IMR-90 (cell line): ENCODE results near the gene LIN9. TPM values are rescaled to one million over a fixed set of nuclear protein-coding genes. Genes with fewer than 3 reads are reported as not detected.

Experiments used
- ATAC-seq: fragments of 200-7000 bp; cut with Tn5 transposase; 2 replicates; pipeline ENCODE4 v1.9.1; 2020; ENCODE audit warnings: low read depth, mild to moderate bottlenecking, moderate library complexity
- BruUV-seq: library from RNA; stranded (reverse); fragments of 400-500 nt; replicated peaks from 2 replicates; lab custom pipeline; 2021; lab: Mats Ljungman, UMichigan
- CTCF ChIA-PET: fragments of 300-600 bp; formaldehyde crosslinking; extraction: SDS; loops from one replicate; lab custom pipeline; 2021; ENCODE audit warnings: antibody characterized with exemption; lab: Yijun Ruan, JAX
- POLR2A ChIA-PET: fragments of 300-600 bp; sonication (Branson Sonifier 250); formaldehyde crosslinking; loops from one replicate; lab custom pipeline; 2022; ENCODE audit warnings: antibody characterized with exemption; ENCODE audit not compliant: unreplicated experiment; lab: Charles Lee
- DNase-seq: peaks from one replicate; pipeline ENCODE4 v3.0.0; 2013
- H2AFZ ChIP-seq: replicated peaks from 2 replicates; pipeline ENCODE3; 2013; ENCODE audit warnings: low read length, mild to moderate bottlenecking; ENCODE audit not compliant: poor library complexity
- H2AK5ac ChIP-seq: 2 replicates; pipeline ENCODE4 v1.6.1; 2013; ENCODE audit warnings: low read depth, low read length, inconsistent platforms
- H2AK9ac ChIP-seq: replicated peaks from 2 replicates; pipeline ENCODE3; 2013; ENCODE audit warnings: mild to moderate bottlenecking, low read depth, low read length, moderate library complexity; ENCODE audit not compliant: poor library complexity
- H2BK120ac ChIP-seq: 2 replicates; pipeline ENCODE4 v1.6.1; 2013; ENCODE audit warnings: low read depth, low read length, inconsistent platforms
- H2BK15ac ChIP-seq: 3 replicates; pipeline ENCODE4 v1.6.1; 2013; ENCODE audit warnings: low read depth, low read length, inconsistent platforms
- H2BK20ac ChIP-seq: 2 replicates; pipeline ENCODE4 v1.6.1; 2013; ENCODE audit warnings: low read depth, mild to moderate bottlenecking, inconsistent platforms, low read length, moderate library complexity
- H2BK5ac ChIP-seq: 2 replicates; pipeline ENCODE4 v1.6.1; 2013; ENCODE audit warnings: mild to moderate bottlenecking, low read depth, low read length, inconsistent platforms; ENCODE audit not compliant: poor library complexity, severe bottlenecking
- H3K14ac ChIP-seq: replicated peaks from 2 replicates; pipeline ENCODE4 v1.6.1; 2013; ENCODE audit warnings: low read depth, low read length, inconsistent platforms
- H3K18ac ChIP-seq: 2 replicates; pipeline ENCODE4 v1.6.1; 2013; ENCODE audit warnings: low read depth, low read length, control low read depth
- H3K23ac ChIP-seq: 2 replicates; pipeline ENCODE4 v1.6.1; 2013; ENCODE audit warnings: low read depth, low read length, inconsistent platforms
- H3K27ac ChIP-seq: 2 replicates; pipeline ENCODE4 v1.5.1; 2013; ENCODE audit warnings: mild to moderate bottlenecking, control low read depth, low read length; ENCODE audit not compliant: insufficient read depth
- H3K27me3 ChIP-seq: 2 replicates; pipeline ENCODE4 v1.6.1; 2013; ENCODE audit warnings: low read length; ENCODE audit not compliant: control insufficient read depth, insufficient read depth
- H3K36me3 ChIP-seq: 2 replicates; pipeline ENCODE4 v1.6.1; 2013; ENCODE audit warnings: low read length, mixed read lengths; ENCODE audit not compliant: control insufficient read depth, insufficient read depth
- H3K4ac ChIP-seq: 2 replicates; pipeline ENCODE4 v1.6.1; 2013; ENCODE audit warnings: low read depth, low read length, inconsistent platforms
- H3K4me1 ChIP-seq: 2 replicates; pipeline ENCODE4 v1.6.1; 2013; ENCODE audit warnings: low read length, mixed read lengths; ENCODE audit not compliant: control insufficient read depth, insufficient read depth
- H3K4me2 ChIP-seq: 2 replicates; pipeline ENCODE4 v1.6.1; 2013; ENCODE audit warnings: low read depth, mild to moderate bottlenecking, control low read depth, low read length, moderate library complexity
- H3K4me3 ChIP-seq: 2 replicates; pipeline ENCODE4 v1.5.1; 2013; ENCODE audit warnings: low read depth, mild to moderate bottlenecking, control low read depth, low read length, moderate library complexity; ENCODE audit not compliant: insufficient read depth
- H3K56ac ChIP-seq: 2 replicates; pipeline ENCODE4 v1.6.1; 2013; ENCODE audit warnings: low read length, inconsistent platforms; ENCODE audit not compliant: insufficient read depth; ENCODE audit errors: extremely low read depth
- H3K79me1 ChIP-seq, 2 experiments: 2 replicates each; pipeline ENCODE4 v1.6.1; 2013; ENCODE audit warnings: low read length in 2 of 2, inconsistent platforms in 1 of 2, low read depth in 1 of 2
- H3K9ac ChIP-seq: 2 replicates; pipeline ENCODE4 v1.6.1; 2013; ENCODE audit warnings: low read depth, low read length, control low read depth
- H3K9me1 ChIP-seq: 2 replicates; pipeline ENCODE4 v1.6.1; 2013; ENCODE audit warnings: low read length, inconsistent platforms; ENCODE audit not compliant: insufficient read depth
- H3K9me3 ChIP-seq: 2 replicates; pipeline ENCODE4 v1.6.1; 2013; ENCODE audit warnings: low read length; ENCODE audit not compliant: control insufficient read depth, insufficient read depth
- H4K20me1 ChIP-seq: 2 replicates; pipeline ENCODE4 v1.6.1; 2013; ENCODE audit warnings: low read length, inconsistent platforms; ENCODE audit not compliant: insufficient read depth
- H4K5ac ChIP-seq: 2 replicates; pipeline ENCODE4 v1.6.1; 2013; ENCODE audit warnings: mild to moderate bottlenecking, low read depth, low read length, control low read depth
- H4K8ac ChIP-seq, 2 experiments: 2 replicates each; pipeline ENCODE4 v1.6.1; 2013; ENCODE audit warnings: low read depth in 2 of 2, low read length in 2 of 2, control low read depth in 1 of 2, inconsistent platforms in 1 of 2
- H4K91ac ChIP-seq: 2 replicates; pipeline ENCODE4 v1.6.1; 2013; ENCODE audit warnings: low read depth, low read length, inconsistent platforms; ENCODE audit not compliant: insufficient read depth
- CHD1 ChIP-seq: IDR thresholded peaks from 2 replicates; pipeline ENCODE4 v1.6.1; 2012; ENCODE audit warnings: low read depth, low read length, improper control_type of control experiment
- FOS ChIP-seq: fragments of 150-350 bp; IDR thresholded peaks from 2 replicates; pipeline ENCODE4 v1.6.1; 2016; ENCODE audit warnings: low read depth, low read length
- RAD21 ChIP-seq: IDR thresholded peaks from 2 replicates; pipeline ENCODE4 v1.6.1; 2012; ENCODE audit warnings: low read length, improper control_type of control experiment
- RCOR1 ChIP-seq: IDR thresholded peaks from 2 replicates; pipeline ENCODE4 v1.6.1; 2012; ENCODE audit warnings: mild to moderate bottlenecking, low read length, improper control_type of control experiment; ENCODE audit not compliant: insufficient replicate concordance
- WGBS, 2 experiments: methylation state at CpG; one replicate each; pipeline versions ENCODE4 v1.1.5 to v1.1.7; 2013; ENCODE audit warnings: missing lambda C conversion rate in 2 of 2; ENCODE audit not compliant: insufficient read length in 1 of 2; ENCODE audit errors: extremely low coverage in 2 of 2; 5-methylcytosine and 5-hydroxymethylcytosine counted together
- dilution Hi-C: fragments of 300-500 bp; cut with HindIII; formaldehyde crosslinking; loops from one replicate; pipeline ENCODE4 v1.14.3; 2018; ENCODE audit warnings: low sequenced_read_pairs; ENCODE audit not compliant: unreplicated experiment
- in situ Hi-C: fragments of 300-500 bp; cut with MboI; formaldehyde crosslinking; loops from 3 replicates; pipeline ENCODE4 v1.14.3; 2019; ENCODE audit warnings: low sequenced_read_pairs, inconsistent platforms, mixed read lengths
- intact Hi-C: fragments of 100-400 bp; cut with micrococcal nuclease; formaldehyde crosslinking; loops from 2 replicates; pipeline ENCODE4 v1.10.0; 2022
- polyA plus RNA-seq, 3 experiments: library from polyadenylated mRNA; depleted of rRNA; stranded (reverse); fragments of >200 nt; gene quantifications; 2 replicates each; pipeline ENCODE4 v1.2.3, GENCODE V29; 2012; ENCODE audit warnings: low replicate concordance in 1 of 3
- total RNA-seq: library from RNA; depleted of rRNA; stranded (reverse); fragments of >200 nt; gene quantifications from 2 replicates; pipeline ENCODE4 v1.2.3, GENCODE V29; 2012
- TF ChIP-seq, protein P1 (sequence below): fragments of 150-350 bp; IDR thresholded peaks from 2 replicates; pipeline ENCODE4 v1.6.1; 2017; ENCODE audit warnings: mild to moderate bottlenecking, antibody characterized with exemption, low read length, low read depth

The LIN9 gene
- total and polyA plus RNA-seq, 2 of the 4 experiments (the other 2 are of a cell fraction), result 2.3 to 3.9 TPM

DNA sequence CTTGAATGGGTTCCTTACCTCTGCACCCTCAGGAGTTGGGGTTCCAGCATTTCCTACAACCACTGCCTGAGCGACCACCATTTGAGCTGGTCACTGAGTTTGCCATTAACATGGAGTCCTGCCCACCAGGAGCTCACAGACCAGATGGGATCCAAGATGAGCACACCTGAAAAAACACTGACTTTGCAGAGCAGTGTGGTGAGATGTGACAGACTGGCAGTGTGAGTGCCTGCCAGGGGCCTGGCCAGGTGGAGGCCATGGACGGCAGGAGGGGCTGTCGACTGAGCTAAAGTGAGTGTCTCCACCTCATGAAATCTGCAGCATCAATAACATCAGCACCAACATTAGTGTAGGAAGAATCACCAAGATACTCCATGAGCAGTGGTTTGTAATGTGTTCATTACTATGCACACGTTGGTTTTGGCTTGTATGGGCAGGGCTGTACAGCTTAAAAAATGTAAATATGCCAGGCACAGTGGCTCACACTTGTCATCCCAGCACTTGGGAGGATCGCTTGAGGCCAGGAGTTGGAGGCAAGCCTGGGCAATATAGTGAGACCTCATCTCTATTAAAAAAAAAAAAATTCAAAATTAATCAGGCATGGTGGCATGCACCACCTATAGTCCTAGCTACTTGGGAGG lies 97.7 kb downstream of the LIN9 start:
- no peak overlapping the region for H3K4ac ChIP-seq
- no peak overlapping the region for H2BK15ac ChIP-seq
- no peak overlapping the region for H3K56ac ChIP-seq
- intact Hi-C loops, result no loop called here
- no peaks in the 10 kb centered on the region for H3K4me1 ChIP-seq
- peaks cover 29% of the 10 kb centered on the region for H3K27me3 ChIP-seq
- H3K9ac ChIP-seq, result no peak overlapping the region
- no peak overlapping the region for H4K8ac ChIP-seq
- H3K14ac ChIP-seq, result no peak overlapping the region
- POLR2A ChIA-PET, result no interaction called here
- H3K4me2 ChIP-seq, result no peak overlapping the region
- H3K9me1 ChIP-seq, result no peaks in the 10 kb centered on the region
- no peak overlapping the region for H3K23ac ChIP-seq
- H4K91ac ChIP-seq, result no peak overlapping the region
- dilution Hi-C loops, result no loop called here
- TF ChIP-seq, protein P1, sequence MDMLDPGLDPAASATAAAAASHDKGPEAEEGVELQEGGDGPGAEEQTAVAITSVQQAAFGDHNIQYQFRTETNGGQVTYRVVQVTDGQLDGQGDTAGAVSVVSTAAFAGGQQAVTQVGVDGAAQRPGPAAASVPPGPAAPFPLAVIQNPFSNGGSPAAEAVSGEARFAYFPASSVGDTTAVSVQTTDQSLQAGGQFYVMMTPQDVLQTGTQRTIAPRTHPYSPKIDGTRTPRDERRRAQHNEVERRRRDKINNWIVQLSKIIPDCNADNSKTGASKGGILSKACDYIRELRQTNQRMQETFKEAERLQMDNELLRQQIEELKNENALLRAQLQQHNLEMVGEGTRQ, result no peak
- TF ChIP-seq CHD1 (no peak), RAD21 (no peak), RCOR1 (no peak), FOS (no peak)
- no peaks in the 10 kb centered on the region for H3K79me1 ChIP-seq
- no TSS peak for BruUV-seq
- no peak overlapping the region for H2BK20ac ChIP-seq
- DNase-seq (no peak), ATAC-seq (no peak)
- in situ Hi-C loops, result no loop called here
- no peak overlapping the region for H2BK120ac ChIP-seq
- H2AK5ac ChIP-seq, result no peak overlapping the region
- H3K18ac ChIP-seq, result no peak overlapping the region
- no peaks in the 10 kb centered on the region for H4K20me1 ChIP-seq
- no peak overlapping the region for H3K4me3 ChIP-seq
- H2AFZ ChIP-seq, result no peak overlapping the region
- CTCF ChIA-PET, result interaction anchor here (0.6 kb wide), 1 partner anchor 86 kb away, joined by 3 read pairs; no protein-coding TSS in a partner anchor
- H3K9me3 ChIP-seq, result no peaks in the 10 kb centered on the region
- no peak overlapping the region for H4K5ac ChIP-seq
- no peak overlapping the region for H2AK9ac ChIP-seq
- no peak overlapping the region for H2BK5ac ChIP-seq
- no peak overlapping the region for H3K27ac ChIP-seq
- no CpG with 5 or more reads among the region's 5 CpGs for WGBS, 2 experiments
- H3K36me3 ChIP-seq, result no peaks in the 10 kb centered on the region
